ENCODE results near the gene FAS. TPM values are rescaled to one million over a fixed set of nuclear protein-coding genes. Genes with fewer than 3 reads are reported as not detected.
A peak's percentile ranks its signal among the peaks of the same experiment; 100 is the strongest.

The FAS gene
- total RNA-seq, 1 donor from 2014 or later = 6.3 TPM

DNA sequence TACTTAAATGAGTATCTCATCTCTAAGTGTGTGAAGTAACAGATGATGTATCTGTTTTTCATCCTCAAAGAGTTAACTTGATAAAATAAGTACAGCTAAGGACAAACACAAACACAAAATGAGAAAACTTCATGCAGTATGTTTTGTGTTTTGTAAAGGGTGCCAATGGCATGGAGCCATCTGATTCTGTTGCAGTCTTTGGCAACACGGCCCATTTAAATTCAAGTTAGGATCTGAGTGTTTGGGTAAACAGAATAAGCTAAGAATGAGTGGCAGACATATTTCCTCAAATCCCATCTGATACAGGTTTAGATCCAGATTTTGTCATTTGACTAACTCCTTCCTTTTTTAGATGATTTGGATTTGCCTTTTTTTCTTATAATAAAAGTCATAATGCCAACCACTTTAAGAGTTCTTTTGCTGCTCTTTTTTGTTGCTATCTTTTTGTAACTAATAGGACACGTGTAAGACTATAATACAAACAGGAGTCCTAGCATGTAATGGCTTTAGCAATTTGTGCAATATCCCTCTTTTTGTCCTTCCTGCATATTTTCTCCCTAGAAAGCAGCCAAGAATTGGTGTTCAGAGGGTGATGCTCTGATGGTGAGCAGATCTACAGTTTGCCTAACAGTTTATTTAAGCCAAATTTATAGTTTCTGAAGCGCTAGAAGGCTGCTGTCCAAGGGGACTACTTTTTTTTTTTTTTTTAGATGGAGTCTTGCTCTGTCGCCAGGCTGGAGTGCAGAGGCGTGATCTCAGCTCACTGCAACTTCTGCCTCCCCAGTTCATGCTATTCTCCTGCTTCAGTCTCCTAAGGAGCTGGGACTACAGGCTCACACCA, 19.2 kb upstream of the FAS start:
- H3K4me1 Mint-ChIP-seq = peaks cover 6% of the 10 kb centered on the region
- no peaks in the 10 kb centered on the region for H3K36me3 Mint-ChIP-seq
- no peak for DNase-seq (ENCODE audit: low spot score in 2 of 2, unreplicated experiment in 2 of 2)
- no peak for TF ChIP-seq CTCF (IDR thresholded peaks at IDR 0.05; ENCODE audit: unreplicated experiment)
- no peaks in the 10 kb centered on the region for H3K9me3 Mint-ChIP-seq
- H3K27me3 Mint-ChIP-seq (ENCODE audit: low read depth) = no peaks in the 10 kb centered on the region
- no peak overlapping the region for H3K27ac Mint-ChIP-seq
- H3K4me3 Mint-ChIP-seq = no peak overlapping the region

GRCh38 chr10:88974012-88974411, 16.6 kb upstream of the FAS start:
- peaks cover 3% of the 10 kb centered on the region for H3K4me1 Mint-ChIP-seq
- H3K4me3 Mint-ChIP-seq = no peak overlapping the region
- peaks cover 2% of the 10 kb centered on the region for H3K9me3 Mint-ChIP-seq
- no peak overlapping the region for H3K27ac Mint-ChIP-seq
- no peak for DNase-seq (ENCODE audit: low spot score in 2 of 2, unreplicated experiment in 2 of 2)
- no peak for TF ChIP-seq CTCF (IDR thresholded peaks at IDR 0.05; ENCODE audit: unreplicated experiment)
- H3K27me3 Mint-ChIP-seq (ENCODE audit: low read depth) = no peaks in the 10 kb centered on the region
- no peaks in the 10 kb centered on the region for H3K36me3 Mint-ChIP-seq

- Mint-ChIP-seq H3K9me3 (peaks cover 2% of the 10 kb centered on the region), H3K4me3 (peak overlapping the region; percentile 49), H3K27me3 (ENCODE audit: low read depth) (no peaks in the 10 kb centered on the region), H3K27ac (peak overlapping the region; percentile 87), H3K36me3 (no peaks in the 10 kb centered on the region), H3K4me1 (peaks cover 7% of the 10 kb centered on the region)
- no peak for DNase-seq (ENCODE audit: low spot score in 2 of 2, unreplicated experiment in 2 of 2)
- TF ChIP-seq CTCF (IDR thresholded peaks at IDR 0.05; ENCODE audit: unreplicated experiment) = no peak
These were observed 15.9 kb upstream of the FAS start for GRCh38 chr10:88974446-88975376.

GRCh38 chr10:88975377-88975720, 15.2 kb upstream of the FAS start:
- Mint-ChIP-seq H3K4me1 (peaks cover 11% of the 10 kb centered on the region), H3K36me3 (no peaks in the 10 kb centered on the region), H3K4me3 (no peak overlapping the region), H3K9me3 (peaks cover 2% of the 10 kb centered on the region), H3K27ac (peak overlapping the region; percentile 23), H3K27me3 (ENCODE audit: low read depth) (no peaks in the 10 kb centered on the region)
- DNase-seq (ENCODE audit: low spot score in 2 of 2, unreplicated experiment in 2 of 2) = no peak
- TF ChIP-seq CTCF (IDR thresholded peaks at IDR 0.05; ENCODE audit: unreplicated experiment) = no peak

DNA sequence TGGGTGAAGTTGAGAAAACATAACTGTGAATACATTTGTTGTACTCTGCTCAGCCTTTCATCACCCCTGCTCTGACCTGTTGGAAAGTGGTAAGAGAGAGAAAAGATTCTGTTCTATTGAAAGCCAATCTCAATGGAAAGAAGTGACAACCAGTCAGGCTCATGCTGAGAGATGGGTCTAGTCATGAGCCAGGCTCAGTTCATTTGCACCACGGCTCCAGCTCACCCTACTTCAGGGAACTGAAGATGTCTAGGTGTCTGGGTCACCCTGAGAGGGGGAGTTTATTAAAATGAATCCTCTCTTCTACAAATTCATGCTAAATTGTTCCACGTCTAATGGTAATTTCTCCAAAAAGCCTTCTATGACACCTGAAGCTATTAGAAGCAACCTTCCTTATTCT, 12.1 kb upstream of the FAS start:
- Mint-ChIP-seq H3K27me3 (ENCODE audit: low read depth) (no peaks in the 10 kb centered on the region), H3K4me1 (peaks cover 31% of the 10 kb centered on the region)
- DNase-seq (ENCODE audit: low spot score in 2 of 2, unreplicated experiment in 2 of 2) = no peak

More for the DNA sequence above, 12.1 kb upstream of the FAS start:
- Mint-ChIP-seq H3K36me3 (no peaks in the 10 kb centered on the region), H3K9me3 (peaks cover 2% of the 10 kb centered on the region), H3K27ac (no peak overlapping the region), H3K4me3 (no peak overlapping the region)
- TF ChIP-seq CTCF (IDR thresholded peaks at IDR 0.05; ENCODE audit: unreplicated experiment) = no peak
